Fibroblast of skin of right biceps (primary cell): ENCODE results near the gene MROH2A.

Experiments used
- DNase-seq: peaks from one replicate; pipeline ENCODE4 v3.0.0-alpha.2; 2013

Gene MROH2A

DNA sequence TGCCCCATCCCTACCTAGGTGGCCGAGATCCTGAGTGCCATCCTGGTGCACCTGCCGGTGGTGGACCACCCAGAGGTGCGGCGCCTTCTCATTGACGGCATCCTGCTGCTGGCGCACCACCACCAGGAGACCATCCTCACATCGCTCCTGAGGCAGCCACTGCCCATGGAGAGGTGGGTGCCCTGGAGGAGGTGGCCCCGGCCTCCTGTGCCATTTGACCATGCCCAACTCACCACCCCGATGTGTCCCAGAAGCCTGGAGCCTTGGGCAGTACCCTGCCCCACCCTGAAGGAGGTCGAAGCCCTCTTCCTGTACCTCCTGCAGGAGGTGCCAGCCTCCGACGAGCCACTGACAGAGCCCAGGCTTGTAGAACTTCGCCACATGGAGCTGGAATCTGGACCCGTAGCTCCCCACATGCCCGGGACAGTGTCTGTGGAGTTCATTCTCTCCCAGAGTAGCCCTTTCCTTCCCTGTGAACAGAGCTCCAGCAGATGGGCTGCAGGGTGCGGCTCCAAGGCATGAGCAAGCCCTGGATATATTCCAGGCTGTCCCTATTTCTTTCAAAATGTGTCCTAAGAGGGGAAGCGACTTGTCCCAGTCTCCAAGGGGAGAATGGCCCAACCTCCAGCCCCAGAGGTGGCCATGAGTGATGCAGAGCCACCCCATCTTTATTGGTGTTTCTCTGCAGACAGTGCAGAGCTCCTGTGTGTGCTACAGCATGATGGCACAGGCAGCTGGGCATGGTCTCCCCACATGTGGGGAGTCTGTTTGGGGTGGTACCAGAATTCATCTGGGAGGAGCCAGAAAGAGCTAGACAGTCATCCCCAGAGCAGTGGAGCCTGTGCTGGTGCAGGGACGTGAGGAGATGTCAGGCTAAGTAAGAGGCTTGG lies 42.0 kb downstream of the MROH2A start:
- no peak for DNase-seq

DNA sequence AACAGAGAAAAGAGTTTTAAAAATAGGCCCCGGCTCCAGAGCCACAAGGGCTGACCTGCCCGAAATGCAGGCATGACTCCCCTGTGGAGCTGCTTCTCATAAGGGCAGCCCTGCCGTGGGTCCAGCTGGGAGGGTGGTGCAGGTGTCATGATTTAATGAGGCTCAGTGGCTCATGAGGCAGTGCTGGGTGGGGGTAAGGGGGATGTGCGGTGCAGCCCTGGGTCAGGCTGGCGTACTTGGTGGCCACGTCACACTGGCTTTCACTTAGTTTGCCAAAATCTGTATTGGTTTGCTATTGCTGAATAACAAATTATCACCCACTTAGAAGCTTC lies 42.6 kb downstream of the MROH2A start:
- DNase-seq = no peak

DNA sequence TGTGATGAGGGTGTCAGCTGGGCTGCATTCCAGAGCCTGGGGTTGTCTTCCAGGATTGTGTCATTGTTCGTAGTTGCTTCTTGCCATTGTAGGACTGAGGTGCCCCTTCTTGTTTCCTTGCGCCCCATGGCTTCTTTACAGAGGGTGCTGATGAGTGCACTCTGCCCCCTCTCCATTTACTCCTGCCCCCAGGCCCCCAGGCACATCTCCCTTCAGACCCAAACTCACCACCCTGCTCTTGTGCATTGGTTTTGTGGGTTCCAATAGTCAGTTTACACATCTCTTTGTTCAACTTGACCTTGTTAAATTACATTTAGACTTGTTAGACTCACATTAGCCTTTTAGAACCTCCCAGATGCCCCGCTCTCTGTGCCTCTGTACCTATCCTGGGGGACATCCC lies 43.1 kb downstream of the MROH2A start:
- DNase-seq = no peak

DNA sequence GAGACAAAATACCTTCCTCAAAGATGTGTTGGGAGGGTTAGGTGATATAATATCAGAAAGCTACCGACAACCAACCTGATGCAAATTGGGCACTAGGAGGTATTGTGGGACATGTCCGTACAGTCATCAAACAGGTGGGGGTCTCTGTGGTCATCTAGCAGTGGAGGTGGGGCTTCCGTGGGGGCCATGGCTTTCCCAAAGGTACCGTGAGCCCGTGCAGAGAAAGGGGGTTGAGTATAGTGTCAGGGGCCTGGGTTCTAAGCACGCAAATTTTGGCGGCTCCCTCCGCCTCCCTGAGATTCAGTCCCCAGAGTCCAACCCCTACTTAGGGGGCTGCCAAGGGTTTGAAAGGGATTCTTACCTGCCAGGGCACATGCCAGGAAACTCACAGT lies 43.6 kb downstream of the MROH2A start:
- DNase-seq = no peak

DNA sequence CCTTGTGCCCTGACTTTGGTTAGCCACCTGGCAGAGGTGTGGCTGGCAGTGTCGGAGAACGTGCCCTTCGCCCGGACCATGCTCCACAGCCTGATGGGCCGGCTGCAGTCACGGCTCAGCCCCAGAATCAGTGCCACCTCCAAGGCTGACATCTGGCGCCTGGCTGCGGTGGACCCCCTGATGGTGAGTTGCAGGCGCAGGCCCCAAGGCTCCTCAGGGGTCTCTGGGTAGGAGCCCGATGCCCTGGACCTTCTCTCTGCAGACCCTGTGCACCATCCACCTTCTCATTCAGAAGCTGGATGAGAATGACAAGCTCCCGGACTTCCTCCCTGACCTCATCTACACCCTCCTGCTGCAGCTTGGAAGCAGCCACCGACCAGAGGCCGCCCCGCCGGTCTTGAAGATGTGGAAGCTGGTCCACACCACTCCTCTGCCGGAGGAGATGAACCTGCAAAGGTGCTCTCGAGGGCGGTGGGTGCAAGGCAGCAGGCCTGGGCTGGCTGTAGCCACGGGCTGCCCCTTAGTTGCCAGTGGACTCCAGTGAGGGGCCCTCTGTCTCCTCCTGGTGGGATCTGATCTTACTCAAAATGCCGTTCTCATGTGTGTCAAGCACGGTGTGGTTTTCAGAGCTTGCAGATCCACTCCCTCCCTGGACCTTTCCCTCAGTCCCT lies 44.1 kb downstream of the MROH2A start:
- DNase-seq = no peak

DNA sequence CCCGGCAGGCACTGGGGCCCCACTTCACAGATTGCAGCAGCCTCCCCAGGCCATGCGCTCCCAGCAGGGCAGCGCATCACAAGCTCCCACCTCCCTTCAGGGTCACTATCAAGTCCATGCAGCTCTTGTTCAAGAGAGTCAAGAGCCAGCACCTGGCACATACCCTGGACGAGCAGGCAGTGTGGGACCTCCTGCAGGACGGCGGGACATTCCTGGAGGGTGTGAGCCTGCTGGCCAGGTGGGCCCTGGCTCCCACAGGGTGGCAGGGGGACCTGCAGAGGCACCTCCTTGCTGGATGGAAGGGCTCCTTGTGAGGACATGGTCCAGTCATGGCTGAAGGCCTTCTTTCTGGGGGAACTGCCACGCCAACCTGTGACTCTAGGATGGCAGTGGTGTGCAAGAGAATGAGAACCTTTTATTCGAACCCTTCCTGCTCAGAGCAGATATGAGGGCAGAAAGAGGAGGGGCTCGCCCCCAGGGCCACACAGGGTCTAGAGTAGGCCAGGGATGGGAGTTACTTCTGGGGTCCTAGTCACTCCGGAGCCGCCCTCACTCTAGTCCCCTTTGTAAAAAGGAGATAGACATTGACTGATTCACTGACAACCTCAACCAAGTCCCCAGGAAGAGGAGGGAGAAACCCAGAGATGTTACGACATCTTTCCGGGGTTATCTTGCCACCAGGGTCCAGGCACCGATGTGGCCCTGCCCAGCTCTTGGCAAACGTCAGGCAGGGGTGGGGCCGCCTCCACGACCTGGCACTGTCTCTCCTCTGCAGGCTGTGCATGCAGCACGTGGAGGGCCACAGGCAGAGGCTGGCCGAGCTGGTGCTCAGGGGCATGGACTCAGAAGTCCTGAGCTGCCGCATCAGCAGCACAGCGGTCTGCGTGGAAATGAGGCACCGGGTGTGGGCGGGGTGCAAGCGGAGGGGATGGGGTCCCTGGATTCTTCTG lies 44.9 kb downstream of the MROH2A start:
- DNase-seq = no peak

DNA sequence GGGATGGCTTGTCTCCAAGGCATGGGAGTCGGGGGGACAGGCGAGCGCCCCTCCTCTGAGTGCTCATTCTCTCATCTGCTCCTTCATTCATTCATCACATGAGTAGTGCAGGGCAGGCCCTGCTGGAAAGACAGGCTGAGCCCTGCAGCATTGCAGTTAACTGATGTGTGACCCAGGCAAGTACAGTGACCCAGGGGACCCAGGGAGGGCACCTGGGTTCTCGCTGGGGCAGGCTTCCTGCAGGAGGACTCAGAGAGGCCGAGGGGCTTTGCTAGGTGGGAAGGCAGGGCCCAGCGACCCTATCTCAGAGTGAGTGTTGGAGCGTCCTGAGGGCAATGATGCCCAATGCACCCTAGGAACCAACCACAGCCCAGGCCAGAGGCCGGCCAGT lies 45.6 kb downstream of the MROH2A start:
- no peak for DNase-seq

DNA sequence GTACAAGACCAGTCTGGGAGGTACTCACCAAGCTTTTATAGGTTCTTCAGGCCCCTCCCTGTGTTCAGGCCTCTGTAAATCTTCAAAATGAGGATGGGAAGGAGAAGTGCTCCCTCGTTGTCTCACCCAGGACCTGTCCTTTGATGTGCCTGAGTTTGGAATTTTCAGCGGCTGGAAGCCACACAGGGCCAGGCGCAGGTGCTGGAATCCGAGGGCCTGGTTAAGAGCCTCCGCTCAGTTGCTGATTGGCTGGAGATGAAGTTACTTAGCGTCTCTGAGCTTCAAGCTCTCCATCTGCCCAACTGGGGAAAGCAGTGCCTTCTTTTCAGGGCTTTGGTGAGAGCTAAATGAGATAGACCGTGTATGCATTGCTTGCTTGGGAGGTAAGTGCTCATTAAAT lies 46.2 kb downstream of the MROH2A start:
- DNase-seq = no peak

DNA sequence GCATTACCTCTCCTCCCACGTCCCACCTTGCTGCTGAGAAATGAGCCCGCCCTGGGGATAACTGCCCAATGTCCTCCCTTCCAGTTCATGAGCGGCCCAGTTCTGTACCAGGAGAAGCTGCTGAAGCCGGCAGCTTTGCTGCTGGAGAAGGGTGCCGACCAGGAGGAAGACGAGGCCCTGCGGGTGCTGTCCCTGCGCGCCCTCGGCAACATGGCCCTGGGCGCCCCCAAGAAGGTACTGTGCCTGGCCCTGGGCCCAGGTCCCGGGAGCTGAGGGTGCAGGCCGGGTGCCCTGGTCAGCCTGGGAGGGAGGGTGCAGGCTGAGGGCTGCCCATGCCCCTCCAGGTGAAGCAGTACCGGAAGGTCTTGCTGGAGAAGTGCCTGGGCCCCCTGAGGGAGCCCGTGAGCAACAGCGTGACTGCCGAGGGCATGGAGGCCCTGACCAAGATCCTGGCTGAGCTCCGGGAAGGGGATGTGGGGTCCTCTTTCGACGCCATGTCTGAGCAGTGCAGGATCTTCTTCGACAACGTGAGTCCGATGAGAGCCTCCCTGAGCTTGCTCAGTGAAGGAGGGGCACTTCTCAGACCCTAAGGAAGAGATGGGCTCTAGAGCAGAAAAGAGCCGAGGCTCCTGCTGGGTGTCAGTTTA lies 50.5 kb downstream of the MROH2A start:
- DNase-seq = no peak

DNA sequence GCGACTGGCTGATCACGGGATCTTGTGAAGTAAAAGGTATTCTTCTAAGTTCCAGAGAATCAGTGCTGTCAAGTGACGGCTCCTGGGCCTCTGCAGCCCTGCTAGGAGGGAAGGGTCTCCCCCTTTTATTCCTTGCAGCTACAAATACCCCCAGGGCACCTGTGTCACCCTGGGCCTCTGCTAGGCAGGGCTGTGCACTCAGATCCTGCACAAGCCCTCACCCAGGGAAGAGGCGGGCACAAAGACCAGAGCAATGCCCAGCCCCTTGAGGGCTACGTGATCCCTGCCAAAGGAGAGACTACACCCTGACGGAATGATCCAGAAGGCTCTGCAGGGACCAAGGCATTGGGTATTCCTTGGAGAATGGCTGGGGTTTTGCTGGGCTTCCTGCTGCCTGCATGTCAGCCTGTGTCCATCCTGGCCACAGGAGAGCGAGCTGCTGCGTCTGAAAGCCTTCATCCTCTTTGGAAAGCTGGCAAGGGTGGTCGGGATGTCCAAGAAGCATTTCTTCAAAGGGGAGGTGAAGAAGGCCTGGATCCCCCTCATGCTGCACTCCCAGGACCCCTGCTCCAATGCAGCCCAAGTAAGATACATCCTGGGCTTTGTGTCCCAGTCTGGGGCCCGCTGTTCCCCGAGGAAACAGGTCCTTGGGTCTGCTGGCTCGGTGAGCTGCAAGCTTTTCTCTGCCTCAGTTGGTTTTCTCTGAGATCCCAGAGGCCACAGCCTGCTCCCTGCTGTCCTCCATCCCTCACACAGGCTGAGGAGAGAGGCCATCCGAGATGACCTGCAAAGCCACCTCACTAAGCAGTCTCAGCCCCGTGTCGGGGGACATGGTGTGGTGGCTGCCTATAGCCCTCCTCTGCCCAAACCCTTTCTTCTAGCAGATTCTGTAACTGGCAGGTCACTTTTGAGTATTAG lies 51.3 kb downstream of the MROH2A start:
- no peak for DNase-seq

DNA sequence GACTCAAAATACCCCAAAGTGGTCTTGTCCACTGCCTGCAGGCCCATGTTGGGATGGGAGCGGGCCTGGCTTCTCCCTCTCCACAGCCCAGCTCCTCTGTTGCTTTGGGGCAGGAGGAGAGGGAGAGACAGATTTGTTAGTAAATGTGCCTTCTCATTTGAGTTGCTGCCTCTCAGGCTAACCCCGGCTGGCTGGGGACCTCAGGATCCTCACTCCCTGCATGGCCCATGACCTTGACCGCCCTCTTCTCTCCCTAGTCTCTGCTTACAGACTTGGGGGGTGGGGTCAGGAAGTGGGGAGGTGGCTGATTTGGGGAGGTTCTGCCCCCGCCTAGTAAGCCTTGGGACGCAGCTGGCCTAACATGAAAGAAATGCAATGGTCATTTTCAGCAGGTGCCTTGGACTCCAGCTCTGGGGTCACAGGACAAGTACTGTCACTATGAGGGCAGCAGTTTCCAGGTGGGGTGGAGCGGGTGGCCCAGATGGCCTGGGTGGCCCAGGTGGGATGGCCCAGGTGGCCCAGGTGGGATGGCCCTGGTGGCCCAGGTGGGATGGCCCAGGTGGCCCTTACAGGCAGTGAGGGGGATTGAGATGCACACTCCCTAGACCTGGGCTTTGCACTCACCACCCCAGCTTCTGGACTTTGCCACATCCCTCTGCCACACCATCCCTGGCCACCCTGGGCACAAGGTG lies 52.1 kb downstream of the MROH2A start:
- no peak for DNase-seq

DNA sequence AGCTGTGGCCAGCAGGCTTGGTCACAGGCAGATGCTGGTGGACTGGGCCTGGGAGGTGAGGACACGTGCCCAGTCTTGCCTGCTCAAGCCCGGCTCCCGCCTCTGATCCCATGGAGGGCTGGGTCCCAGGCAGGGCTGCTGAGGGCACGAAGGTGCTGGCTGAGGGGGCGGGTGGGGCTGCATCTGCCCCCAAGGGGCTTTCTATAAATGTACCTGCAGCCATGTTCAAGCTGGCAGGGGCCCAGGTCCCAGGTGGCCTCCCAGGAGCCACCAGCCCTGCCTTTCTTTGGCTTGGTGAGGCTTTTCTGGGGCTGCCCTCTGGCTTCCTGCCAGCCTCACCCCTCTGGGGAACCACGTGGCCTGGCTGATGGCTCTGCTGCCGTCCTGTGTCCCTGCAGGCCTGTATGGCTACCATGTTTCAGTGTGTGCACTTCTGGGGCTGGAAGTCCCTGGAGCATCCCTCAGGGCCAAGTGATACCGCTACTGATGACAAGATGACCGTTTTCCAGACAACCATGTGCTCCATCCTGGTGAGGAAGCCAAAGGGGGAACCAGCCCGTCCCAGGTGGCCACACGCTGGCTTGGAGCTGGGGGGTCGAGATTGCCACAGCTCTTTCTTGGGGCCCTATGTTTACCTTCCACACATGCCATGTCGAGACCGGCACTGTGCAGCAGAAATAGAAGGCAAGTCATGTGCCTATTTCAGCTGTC lies 53.0 kb downstream of the MROH2A start:
- no peak for DNase-seq

DNA sequence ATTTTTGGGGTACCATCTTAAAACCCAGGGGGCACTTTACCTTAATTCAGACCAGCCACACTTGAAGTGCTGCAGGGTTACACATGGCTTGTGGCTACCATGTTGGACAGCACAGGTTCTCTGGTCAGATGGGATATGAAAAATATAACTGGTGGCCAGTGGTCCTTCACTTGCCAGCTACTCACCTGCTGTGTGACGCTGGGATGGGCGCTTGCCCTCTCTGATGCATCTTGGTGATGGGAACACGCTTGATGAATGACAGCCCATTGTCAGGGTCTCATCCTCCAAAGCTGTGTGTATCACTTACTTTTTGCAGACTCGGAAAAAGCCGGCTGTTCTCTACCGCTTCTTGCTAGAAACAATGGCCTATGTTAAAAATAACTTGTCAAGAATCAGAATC lies 53.7 kb downstream of the MROH2A start:
- no peak for DNase-seq

DNA sequence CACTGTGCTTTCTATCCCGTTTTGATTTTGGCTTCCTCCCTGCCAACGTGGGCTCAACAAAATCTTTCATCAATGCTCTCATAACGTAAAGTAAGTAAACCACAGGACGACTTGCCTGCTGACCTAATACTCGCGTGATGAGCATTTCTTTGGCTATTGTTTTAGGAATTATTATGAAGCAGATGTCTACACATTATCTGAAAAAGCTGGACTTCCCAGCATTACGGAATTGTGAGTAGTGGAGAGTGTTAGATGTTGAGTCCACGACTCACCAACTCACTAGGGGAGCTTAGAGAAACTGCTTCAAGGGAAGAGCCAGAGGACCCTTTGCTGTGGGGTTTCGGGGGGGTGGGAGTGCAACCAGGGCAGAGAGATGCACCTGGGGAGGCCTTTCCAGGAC lies 54.3 kb downstream of the MROH2A start:
- DNase-seq = peak; percentile 56

DNA sequence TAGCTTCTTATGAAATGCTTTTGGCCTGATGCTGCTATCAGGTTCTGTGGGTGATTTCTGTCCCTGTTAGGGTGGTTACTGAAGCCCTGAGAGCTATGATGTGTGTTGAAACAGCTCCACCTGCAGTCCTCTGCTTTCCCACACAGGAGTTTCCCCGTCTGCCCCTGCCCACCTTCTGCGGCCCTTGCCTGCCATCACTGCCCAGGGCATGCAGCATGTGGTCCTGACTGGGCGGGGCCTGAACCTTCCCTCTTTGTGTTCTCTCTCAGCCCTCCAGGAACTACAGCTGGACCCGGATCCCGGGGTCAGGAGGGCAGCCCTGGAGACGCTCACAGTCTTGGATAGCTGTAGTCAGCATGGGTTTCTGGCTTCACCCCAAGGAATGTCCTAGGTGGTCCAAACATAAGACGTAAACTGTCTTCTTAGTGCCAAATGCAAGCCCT lies 54.8 kb downstream of the MROH2A start:
- peak; percentile 34 for DNase-seq

DNA sequence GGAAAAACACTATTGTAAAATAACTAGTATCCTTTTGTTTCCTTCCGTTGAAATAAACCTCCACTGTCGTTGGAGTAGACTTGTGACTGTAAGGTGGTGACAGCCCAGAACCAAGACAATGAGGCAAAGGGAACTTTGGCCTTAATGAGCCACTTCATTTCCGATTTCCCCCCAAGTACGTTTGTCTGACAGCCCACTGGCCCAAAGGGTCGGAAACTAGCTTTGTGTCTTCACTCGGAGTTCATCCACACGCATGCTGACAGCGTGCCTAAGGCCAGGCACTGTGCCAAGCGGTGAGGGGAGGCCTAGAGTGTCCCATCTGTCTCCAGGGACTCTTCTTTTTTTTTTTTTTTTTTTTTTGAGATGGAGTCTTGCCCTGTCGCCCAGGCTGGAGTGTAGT lies 55.2 kb downstream of the MROH2A start:
- DNase-seq = no peak

DNA sequence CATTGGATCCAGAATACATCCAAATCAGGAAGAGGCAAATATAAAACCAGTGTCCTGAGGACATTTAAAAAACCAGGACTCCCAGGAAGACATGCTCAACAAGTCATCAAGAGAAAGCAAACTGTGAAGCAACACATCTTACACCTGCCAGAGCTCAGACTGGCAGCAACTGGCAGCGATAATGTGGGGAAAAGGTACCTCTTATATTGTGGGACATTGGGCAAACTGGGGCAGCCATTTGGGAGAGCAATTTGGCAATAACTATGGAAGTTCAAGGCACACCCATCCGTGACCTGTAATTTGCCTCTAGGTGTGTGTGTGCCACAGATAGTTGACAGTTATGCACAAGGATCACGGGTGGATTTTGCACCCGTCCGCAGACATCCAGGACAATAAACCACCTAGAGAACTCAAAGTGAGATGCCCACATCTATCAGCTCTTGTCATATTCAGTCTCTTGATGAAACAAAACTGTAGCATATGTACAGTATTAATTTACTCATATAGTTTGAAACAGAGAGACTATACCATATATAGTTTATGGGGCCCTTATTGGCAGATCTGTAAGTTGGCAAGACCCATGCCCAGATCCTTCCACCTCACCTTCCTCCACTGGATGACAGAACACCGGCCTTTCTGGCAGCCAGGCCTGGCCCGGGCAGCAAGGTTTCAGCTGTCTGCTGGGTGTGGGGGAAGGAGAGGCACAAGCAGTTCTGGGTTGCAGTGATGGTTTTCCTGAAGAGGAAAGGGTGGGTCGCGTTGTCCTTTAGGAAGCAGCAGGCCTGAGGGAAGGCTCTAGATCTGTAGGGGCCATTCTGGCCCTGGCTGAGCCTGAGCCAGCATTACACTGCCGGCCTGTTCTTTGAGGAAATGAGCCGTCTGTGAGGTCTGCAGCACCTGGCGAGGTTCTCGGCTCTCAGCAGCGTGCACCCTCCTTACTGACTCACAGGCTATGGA lies 57.4 kb downstream of the MROH2A start:
- DNase-seq = no peak

DNA sequence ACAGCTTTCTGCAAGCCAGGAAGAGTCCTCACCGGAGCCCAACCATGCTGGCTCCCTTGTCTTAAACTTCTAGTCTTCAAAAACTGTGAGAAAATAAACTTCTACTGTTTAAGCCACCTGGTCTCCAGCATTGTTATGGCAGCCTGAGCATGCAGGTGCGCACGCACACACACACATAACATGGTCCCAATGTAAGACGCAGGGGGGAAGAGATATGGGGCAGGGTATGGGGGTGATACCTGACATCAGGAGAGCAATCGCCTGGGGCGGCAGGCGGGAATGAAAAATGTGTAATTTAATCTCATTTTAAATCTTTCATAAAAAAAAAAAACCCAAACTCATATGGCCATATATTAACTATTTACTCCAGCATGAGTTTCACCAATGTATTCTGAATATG lies 58.2 kb downstream of the MROH2A start:
- no peak for DNase-seq

DNA sequence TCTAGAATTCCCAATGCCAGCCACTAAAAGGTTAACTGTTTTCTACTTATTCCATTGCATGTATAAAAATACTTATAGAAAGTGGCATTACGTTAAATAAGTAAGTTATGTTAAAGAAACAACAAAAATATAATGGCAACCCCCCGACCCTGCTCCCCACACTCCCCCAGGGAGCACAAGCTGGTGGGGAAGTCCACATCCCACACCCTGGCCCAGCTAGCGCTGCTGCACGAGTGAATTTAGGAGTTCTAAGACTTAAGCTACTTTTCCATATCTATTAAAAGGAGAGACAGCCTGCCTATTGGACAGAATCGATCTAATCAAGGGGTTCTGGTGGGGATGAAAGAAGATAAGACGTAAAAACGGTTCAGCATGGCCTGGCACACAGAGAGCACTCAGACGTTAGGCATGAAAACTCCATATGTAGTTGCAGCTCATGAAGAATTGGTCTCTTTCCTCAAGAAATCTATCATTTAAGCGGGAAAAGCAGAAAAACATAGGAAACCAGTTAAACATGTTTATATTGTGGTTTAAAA lies 59.6 kb downstream of the MROH2A start:
- no peak for DNase-seq
